HT1080 (cell line): ENCODE data around the gene ENOPH1. TPM values are rescaled to one million over a fixed set of nuclear protein-coding genes. Genes with fewer than 3 reads are reported as not detected.
"Not testable (repeated sequence)": the region's sequence is repeated elsewhere in the genome, so short reads cannot be mapped to it uniquely, and the experiment has no call there.

Source experiments
- DNase-seq: peaks from one replicate; pipeline ENCODE4 v3.0.0-alpha.2; 2015; ENCODE audit warnings: low read depth
- total RNA-seq: library from RNA; depleted of rRNA; stranded (reverse); fragments of >200 nt; shearing (Covaris generic); gene quantifications from 2 replicates; pipeline ENCODE4 v1.2.3, GENCODE V29; 2014

Gene ENOPH1
- total RNA-seq, 1 experiment from 2014 or later: 80.7 TPM

DNA sequence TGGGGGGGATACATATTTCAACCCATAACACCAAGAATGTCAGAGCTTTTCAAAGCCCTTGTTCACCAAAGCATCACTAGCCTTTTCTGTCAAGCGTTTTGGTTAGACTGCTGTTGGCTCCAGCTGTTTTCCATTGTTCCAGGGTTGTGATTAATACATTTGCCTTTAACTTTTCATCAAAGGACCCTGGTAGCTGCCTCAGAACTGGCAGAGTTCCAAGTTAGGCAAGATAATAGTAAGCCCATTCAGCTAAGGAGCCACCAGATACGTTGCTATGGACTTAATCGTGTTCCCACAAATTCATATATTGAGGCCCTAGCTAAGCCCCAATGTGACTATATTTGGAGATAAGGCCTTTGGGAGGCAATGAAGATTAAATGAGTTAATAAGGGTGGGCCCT is 37.1 kb downstream of the ENOPH1 start:
- no peak for DNase-seq

DNA sequence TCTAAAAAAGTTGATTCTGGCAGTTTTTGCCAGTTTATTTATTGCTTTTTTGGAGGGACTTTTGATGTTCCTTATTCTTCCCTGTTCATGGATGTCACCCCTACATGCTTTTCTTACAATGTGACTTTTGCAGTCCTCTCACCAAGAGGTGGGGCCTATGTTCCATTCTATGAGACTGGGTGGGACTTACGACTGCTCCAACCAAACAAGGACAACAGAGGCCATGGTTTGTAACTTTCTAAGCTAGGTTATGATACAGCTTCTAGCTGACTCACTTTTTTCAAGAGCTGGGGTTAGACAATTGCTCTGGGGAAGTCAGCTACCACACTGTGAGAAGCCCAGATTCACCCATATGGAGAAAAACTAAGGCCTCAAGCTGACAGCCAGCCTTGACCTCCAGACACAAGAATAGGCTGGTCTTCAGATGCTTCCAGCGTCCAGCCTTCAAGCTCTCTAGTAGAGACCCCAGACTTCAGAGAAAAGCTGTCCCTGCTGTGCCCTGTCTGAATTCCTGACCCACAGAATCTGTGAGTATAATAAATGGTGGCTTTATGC is 39.5 kb downstream of the ENOPH1 start:
- DNase-seq: peak; percentile 43

- DNase-seq: not testable (repeated sequence)
These were observed 42.7 kb downstream of the ENOPH1 start for GRCh38 chr4:82473080-82473479.

DNA sequence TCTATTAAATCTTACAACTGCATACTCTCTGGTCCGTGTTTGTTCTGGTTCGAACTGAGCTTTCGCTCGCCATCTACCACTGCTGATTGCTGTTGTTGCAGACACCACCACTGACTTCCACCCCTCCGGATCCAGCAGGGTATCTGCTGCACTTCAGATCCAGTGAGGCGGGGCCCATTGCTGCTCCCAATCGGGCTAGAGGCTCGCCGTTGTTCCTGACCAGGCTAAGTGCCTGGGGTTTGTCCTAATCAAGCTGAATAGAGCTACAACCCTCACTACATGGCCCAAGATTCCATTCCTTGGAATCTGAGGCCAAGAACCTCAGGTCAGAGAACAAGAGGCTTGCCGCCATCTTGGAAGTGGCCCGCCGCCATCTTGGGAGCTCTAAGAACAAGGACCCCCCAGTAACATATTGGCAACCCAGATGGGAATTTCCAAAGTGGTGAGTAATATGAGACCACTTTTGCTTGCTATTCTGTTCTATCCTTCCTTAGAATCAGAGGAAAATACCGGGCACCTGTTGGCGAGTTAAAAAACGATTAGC is 43.3 kb downstream of the ENOPH1 start:
- no peak for DNase-seq

DNA sequence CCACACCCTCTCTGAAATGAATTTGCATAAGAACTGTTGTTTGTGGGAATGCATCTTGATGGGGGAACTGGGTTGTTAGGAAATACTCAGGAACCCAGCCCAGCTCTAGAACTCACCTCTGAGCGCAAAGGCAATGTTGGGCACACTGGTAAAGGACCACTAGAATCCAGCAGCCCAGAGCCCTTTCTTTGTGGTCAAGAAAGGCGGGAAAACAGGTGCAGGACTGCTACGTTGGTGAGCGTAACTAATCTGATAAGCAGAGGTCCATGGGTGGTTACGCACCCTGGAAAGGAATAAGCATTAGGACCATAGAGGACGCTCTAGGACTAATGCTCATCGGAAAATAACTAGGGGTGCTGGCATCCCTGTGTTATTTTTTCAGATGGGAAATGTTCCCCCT is 45.5 kb downstream of the ENOPH1 start:
- DNase-seq: not testable (repeated sequence)

DNA sequence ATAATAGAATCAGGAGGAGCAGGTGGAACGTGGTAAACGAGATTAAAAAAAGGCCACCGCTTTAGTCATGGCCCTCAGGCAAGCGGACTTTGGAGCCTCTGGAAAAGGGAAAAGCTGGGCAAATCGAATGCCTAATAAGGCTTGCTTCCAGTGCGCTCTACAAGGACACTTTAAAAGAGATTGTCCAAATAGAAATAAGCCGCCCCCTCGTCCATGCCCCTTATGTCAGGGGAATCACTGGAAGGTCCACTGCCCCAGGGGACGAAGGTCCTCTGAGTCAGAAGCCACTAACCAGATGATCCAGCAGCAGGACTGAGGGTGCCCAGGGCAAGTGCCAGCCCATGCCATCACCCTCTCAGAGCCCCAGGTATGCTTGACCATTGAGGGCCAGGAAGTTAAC is 47.1 kb downstream of the ENOPH1 start:
- not testable (repeated sequence) for DNase-seq

DNA sequence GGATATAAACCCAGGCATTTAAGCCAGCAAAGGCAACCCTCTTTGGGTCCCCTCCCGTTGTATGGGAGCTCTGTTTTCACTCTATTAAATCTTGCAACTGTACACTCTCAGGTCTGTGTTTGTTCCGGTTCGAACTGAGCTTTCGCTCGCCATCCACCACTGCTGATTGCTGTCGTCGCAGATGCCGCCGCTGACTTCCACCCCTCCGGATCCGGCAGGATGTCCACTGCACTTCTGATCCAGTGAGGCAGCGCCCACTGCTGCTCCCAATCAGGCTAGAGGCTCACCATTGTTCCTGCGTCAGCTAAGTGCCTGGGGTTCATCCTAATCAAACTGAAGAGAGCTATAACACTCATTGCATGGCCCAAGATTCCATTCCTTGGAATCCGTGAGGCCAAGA is 49.2 kb downstream of the ENOPH1 start:
- DNase-seq: no peak

DNA sequence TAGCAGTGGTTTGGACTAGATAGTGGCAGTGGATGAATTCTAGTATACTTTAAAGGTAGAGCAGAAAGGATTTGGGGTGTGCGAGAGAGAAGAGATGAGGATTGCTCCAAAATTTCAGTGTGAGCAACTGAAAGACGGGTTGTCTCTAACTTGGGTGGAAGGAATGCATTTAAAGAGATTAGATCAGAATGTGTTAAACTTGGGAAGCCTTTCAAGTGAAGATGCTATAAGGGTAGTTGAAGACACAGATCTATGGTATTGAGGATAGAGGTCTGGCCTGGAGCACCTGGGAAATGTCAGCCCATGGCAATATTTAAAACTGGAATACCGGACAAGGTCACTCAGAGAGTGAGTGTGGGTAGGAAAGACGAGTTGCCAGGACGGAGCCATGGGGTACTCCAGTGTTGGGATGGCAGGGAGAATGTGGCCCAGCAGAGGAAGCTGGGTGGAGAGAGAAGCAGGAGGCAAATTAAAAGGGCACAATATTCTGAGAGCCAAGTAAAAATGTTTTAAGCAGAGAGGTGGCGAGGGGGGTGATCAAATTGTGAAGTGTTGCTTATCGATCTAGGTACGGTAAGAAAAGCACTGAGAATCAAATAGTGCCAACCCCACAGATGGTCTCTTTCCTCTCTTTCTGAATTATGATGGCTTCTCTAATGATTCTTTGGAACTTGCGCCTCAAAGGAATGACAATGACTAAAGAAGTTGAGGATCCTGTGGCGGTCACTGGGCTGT is 50.5 kb downstream of the ENOPH1 start:
- no peak for DNase-seq

DNA sequence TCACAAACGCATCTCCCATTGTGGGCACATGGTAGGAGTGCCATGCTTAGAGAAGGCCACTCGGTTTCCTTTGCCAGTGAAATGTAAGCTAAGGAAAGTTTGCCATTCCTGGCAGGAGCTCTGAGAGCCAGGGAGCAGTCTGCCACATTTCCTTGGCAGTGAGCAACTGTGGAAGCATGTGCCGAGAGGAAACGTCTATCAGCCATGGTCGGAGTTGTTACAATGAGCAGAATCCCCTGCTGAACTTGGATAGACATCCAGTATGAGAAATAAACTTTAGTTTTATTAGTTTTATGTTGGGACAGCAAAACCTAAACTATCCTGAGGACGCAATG is 51.1 kb downstream of the ENOPH1 start:
- DNase-seq: no peak

- DNase-seq: no peak
These were observed 52.0 kb downstream of the ENOPH1 start for GRCh38 chr4:82482387-82482786.

DNA sequence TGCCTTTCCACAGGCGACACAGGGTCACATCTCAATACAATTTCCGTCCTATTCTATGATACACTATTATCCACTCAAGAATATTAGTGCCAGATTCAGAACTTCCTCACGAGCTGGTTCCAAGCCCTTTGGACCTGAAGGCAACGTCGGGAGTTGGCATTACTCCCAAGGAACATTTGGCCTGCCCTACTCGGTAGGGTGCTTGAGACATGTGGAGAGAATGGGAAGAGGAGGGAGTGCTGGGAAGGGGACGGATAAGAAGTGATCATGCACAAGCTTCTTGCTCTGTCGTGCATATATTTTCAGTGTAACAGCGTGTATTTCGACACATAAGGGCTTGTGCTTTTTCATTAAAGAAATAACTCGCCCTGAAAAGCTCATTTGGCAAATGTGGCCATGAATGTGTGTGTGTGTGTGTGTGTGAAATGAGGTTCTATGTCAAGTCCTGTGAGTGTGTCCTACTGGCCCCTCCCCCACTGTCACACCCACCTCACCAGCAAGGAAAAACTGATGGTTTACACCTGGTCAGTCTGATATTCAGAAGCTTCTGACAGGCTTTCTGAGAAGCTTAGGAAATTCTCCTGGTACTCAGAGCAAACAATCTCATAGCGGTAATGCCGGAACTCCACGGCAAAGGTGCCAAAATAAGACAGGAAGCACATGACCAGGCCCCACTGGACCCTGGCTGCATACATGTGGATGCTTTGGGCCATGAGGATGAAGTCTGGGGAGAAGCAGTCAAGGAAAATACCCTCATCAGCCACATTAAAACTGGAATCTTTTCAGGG is 54.8 kb downstream of the ENOPH1 start:
- DNase-seq: no peak

GRCh38 chr4:82489076-82489475 is 58.7 kb downstream of the ENOPH1 start:
- no peak for DNase-seq

DNA sequence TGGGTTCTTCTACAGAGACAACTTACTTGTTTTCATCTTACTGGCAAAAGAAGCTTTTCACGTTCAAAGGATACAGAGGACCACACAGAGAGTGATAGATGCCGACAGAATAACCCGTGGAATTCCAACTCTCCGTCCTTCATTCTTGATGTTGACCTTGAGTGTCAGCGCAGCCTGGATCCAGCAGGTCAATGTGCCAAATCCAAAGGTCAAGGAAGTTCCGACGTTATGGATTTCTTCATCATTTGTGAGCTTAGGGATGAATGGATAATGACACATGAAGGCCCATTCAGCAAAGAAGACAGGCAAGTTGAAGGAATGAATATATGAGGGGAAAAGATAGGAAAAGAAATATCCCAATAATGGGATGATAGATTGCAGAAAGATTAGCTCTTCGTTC is 59.6 kb downstream of the ENOPH1 start:
- DNase-seq: no peak

GRCh38 chr4:82491251-82491960 is 61.0 kb downstream of the ENOPH1 start:
- DNase-seq: no peak

GRCh38 chr4:82493721-82494425 is 63.5 kb downstream of the ENOPH1 start:
- DNase-seq: peak; percentile 20

- no peak for DNase-seq
These were observed 65.3 kb downstream of the ENOPH1 start for GRCh38 chr4:82495666-82496065.

DNA sequence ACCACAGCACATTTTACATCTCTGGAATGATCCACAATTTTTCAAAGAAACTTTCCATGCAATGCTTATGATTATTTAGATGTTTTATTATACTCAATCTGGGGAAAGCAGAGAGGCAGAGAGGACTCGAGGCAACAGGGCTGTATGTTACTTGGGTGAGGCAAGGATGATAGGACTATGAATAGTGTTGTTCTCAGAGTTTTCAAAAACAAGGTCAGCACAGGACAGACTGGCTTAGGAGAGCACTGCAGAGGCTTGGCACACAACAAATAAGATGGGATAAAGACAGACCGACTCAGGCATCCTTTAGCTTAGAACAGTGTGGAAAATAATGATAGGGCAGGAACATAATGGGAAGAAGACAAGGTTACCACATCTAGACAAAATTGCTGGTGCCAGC is 66.0 kb downstream of the ENOPH1 start:
- no peak for DNase-seq

DNA sequence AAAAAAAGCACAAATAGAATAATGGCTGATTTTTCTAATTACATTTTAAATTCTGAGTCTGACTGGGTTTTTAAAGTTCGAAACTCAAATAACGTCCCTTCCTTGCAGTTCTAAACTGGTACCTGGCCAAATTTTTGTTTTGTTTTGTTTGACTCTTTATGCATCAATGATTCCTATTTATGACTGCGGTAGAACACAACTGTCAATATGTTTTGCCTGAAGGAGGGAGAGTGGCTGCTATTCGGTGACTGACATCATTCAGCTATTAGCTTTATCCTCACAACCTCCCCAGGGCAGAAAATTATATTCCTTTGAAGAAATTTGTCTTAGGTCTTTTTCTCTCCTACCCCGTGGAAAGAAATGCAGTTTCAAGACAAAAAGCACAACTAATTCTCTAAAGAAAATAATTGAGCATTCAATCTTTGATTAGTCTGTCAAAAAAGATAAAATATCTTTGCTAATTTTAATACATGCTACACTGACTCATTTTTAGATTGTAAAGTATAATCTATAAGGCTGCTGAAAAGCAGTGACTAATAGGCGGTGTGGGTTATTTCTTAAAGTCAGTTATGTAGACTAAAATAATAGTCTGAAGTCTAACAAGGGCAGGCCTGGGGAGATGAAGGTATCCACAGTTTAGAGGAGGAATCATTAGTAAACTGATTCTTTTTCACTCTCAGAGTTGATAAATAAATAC is 69.5 kb downstream of the ENOPH1 start:
- DNase-seq: no peak

DNA sequence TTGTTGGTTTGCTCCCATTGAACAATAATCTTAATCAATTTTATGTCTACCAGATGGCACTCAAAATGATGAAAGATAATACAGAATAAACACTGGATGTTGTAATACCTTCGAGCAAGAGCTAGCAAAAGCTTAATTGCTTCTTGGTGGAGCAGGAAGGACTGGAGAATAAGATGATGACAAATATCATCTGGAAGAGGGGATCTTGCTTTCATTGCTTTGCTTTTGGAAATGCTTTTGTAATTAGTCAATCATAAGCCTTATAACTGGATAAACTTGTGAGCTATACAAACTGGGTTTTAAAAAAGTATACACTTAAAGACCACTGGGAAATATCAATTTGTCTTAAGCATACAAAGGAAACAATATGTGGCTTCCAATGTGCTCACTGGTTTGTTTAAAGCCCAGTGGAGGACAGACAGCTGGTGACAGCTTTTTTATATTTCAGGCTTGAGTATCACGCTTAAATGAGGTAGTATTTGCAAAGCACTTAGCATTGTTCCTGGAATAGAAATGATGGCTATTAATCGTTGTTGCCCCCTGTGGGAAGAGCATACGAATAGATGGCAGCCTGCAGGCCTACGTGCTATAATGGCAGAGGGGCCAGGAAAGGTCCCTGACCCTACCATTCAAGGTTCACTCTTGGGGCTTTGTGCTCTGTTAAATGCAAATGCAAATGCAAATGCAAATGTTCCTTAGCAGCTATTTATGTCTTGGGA is 70.2 kb downstream of the ENOPH1 start:
- no peak for DNase-seq

GRCh38 chr4:82501154-82501442 is 70.7 kb downstream of the ENOPH1 start:
- DNase-seq: no peak
